Activated CD8-positive, alpha-beta T cell treated with anti-CD3 and anti-CD28 coated beads, Interleukin-2, amount 10 ng/mL, durations not matched to agents 7 days and 5 days (primary cell): ENCODE data around the gene CWC22. TPM values are rescaled to one million over a fixed set of nuclear protein-coding genes. Genes with fewer than 3 reads are reported as not detected.
A peak's percentile ranks its signal among the peaks of the same experiment; 100 is the strongest.
"Not testable (repeated sequence)": the region's sequence is repeated elsewhere in the genome, so short reads cannot be mapped to it uniquely, and the experiment has no call there.

Experiments used
- ATAC-seq: fragments of 150-1000 bp; cut with Tn5 transposase; one replicate; pipeline ENCODE4 v1.10.0; 2021; ENCODE audit warnings: moderate library complexity
- CTCF ChIA-PET: fragments of 350-600 bp; sonication (Branson Sonifier 250); formaldehyde crosslinking; loops from one replicate; lab custom pipeline; 2021; ENCODE audit warnings: antibody characterized with exemption; lab: Charles Lee
- POLR2A ChIA-PET: fragments of 350-600 bp; sonication (Branson Sonifier 250); formaldehyde crosslinking; loops from one replicate; lab custom pipeline; 2021; ENCODE audit warnings: antibody characterized with exemption; lab: Charles Lee
- DNase-seq: peaks from one replicate; pipeline ENCODE4 v3.0.0-alpha.2; 2020
- H3K27ac Mint-ChIP-seq: one replicate; pipeline ENCODE4 v1.8.0; 2021; ENCODE audit warnings: mild to moderate bottlenecking, mixed read lengths
- H3K27me3 Mint-ChIP-seq: one replicate; pipeline ENCODE4 v1.8.0; 2021; ENCODE audit warnings: low read depth, mixed read lengths
- H3K36me3 Mint-ChIP-seq: one replicate; pipeline ENCODE4 v1.8.0; 2021; ENCODE audit warnings: low read depth, mixed read lengths
- H3K4me1 Mint-ChIP-seq: one replicate; pipeline ENCODE4 v1.8.0; 2021; ENCODE audit warnings: low read depth, mixed read lengths
- H3K4me3 Mint-ChIP-seq: one replicate; pipeline ENCODE4 v1.8.0; 2021; ENCODE audit warnings: mild to moderate bottlenecking, mixed read lengths
- H3K9me3 Mint-ChIP-seq: one replicate; pipeline ENCODE4 v1.8.0; 2022; ENCODE audit warnings: mixed read lengths; ENCODE audit not compliant: insufficient read depth
- total RNA-seq, 2 experiments: library from RNA; stranded (reverse); gene quantifications; one replicate each; pipeline ENCODE4 v1.2.3, GENCODE V29; 2021

CWC22 gene
- total RNA-seq, 2 experiments from 2014 or later, result 20.0 to 20.6 TPM

DNA sequence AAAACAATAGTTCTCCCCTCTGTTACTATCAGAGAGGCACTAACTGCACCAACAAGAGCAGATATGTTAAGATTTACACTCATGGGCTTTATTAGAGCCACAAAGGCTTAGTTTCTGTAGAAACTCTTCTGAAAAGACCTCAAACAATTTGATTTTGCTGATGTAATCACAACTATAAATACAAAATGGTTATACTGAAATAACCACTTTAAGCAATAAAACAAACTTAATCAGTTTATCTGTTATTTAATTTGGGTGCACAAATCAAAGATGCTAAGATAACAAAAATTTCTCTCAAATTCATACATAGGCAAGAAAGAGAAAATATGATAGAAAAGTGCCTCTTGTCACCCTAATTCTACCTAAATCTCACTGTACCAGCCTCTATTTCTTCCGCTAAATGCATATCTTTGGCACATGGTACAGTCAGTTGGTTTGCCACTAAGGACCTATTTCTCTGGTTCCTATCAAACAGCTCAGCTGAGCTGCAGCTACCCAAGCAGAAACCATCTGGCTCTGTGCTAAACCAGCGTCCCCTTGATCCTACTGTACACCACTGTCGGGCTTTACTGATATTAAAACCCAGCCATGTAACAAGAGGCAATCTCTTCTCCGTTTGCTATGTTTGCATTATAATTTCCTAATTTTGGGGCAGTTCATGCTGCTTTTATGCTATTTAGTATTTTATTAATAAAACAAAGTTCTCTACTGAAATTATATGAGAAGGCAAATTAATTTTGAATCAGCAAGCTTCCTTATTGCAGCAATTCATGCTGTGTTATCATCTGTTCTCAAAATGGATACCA, 60.1 kb downstream of the CWC22 start:
- Mint-ChIP-seq H3K4me3 (no peak overlapping the region), H3K4me1 (no peaks in the 10 kb centered on the region), H3K27me3 (no peaks in the 10 kb centered on the region), H3K9me3 (no peaks in the 10 kb centered on the region), H3K27ac (no peak overlapping the region), H3K36me3 (peaks cover 37% of the 10 kb centered on the region)
- ATAC-seq (no peak), DNase-seq (no peak)
- CTCF ChIA-PET, result interaction anchor here (1.6 kb wide), 1 partner anchor 11 kb away, joined by 4 read pairs; no protein-coding TSS in a partner anchor
- POLR2A ChIA-PET, result interaction anchor here (0.8 kb wide), 1 partner anchor 59 kb away, joined by 3 read pairs; no protein-coding TSS in a partner anchor

DNA sequence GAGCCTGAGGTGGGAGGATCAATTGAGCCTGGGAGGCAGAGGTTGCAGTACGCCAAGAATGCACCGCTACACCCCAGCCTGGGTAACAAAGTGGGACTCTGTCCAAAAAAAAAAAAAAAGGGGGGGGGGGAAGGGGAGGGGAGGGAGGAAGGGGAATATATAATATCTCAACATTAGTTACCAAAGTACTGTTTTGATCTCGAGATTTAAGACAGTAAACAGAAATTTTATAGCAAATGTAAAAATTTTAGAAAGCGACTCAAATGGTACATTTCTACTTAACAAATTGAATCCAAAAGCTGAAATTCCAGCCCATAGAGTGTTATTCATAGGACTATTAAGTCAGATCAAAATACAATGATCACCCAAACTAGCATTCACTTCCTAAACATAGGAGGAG, 60.8 kb downstream of the CWC22 start:
- no peaks in the 10 kb centered on the region for H3K9me3 Mint-ChIP-seq
- no peak for ATAC-seq

DNA sequence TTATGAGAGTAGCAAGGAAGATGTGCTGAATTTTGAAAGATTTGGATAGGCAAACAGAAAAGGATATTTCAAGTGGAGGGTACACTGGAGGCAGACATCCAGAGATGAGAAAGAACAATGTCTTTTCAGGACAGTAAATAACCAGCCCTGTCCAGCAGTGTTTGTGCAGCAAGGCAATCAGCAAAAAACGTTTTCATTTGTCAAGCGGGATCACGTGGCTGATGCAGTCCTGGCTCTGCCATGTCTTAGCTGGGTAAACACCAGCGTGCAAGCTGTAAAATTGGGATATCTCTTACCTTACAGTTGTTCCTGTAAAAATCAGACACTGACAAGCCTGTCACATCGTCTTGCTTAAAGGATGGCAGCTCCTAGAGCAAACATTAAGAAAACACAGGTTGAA, 67.8 kb downstream of the CWC22 start:
- Mint-ChIP-seq H3K27me3 (no peaks in the 10 kb centered on the region), H3K36me3 (peaks cover 1% of the 10 kb centered on the region), H3K4me1 (no peaks in the 10 kb centered on the region), H3K4me3 (no peak overlapping the region), H3K27ac (no peak overlapping the region), H3K9me3 (no peaks in the 10 kb centered on the region)
- DNase-seq, result no peak
- POLR2A ChIA-PET, result no interaction called here
- no peak for ATAC-seq
- CTCF ChIA-PET, result no interaction called here

More for the DNA sequence above, 60.8 kb downstream of the CWC22 start:
- Mint-ChIP-seq H3K36me3 (peaks cover 32% of the 10 kb centered on the region), H3K4me1 (no peaks in the 10 kb centered on the region), H3K27me3 (no peaks in the 10 kb centered on the region), H3K4me3 (no peak overlapping the region), H3K27ac (no peak overlapping the region)
- ChIA-PET POLR2A (no interaction called here), CTCF (no interaction called here)
- no peak for DNase-seq

DNA sequence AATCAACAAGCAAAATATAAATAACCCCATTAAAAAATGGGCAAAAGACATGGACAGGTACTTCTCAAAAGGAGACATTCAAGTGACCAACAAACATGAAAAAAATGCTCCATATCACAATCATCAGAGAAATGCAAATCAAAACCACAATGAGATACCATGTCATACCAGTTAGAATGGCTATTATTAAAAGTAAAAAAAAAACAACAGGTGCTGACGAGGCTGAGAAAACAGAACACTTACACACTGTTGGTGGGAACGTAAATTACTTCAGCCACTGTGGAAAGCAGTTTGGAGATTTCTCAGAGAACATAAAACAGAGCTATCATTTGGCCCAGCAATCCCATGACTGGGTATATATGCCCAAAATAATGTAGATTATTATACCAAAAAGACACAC, 69.1 kb downstream of the CWC22 start:
- H3K9me3 Mint-ChIP-seq, result no peaks in the 10 kb centered on the region
- H3K36me3 Mint-ChIP-seq, result no peaks in the 10 kb centered on the region
- ATAC-seq (no peak), DNase-seq (no peak)
- H3K27ac Mint-ChIP-seq, result no peak overlapping the region
- H3K4me1 Mint-ChIP-seq, result no peaks in the 10 kb centered on the region
- POLR2A ChIA-PET, result no interaction called here
- no peak overlapping the region for H3K4me3 Mint-ChIP-seq
- CTCF ChIA-PET, result no interaction called here
- no peaks in the 10 kb centered on the region for H3K27me3 Mint-ChIP-seq

DNA sequence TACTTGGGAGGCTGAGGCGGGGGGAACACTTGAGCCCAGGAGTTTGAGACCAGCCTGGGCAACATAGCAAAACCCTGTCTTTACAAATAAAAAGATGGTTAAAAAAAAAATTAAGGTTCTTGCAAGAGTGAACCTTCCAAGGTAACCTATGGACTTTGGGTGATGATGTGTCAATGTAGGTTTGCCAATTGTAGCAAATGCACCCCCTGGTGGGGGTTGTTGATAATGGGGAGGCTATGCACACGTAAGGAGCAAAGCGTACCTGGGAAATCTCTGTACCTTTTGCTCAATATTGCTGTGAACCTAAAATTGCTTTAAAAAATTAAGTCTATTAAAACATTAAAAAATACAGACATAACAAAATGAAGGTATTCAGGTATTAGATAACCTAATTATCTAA, 70.4 kb downstream of the CWC22 start:
- no peaks in the 10 kb centered on the region for H3K27me3 Mint-ChIP-seq
- ChIA-PET CTCF (interaction anchor here (0.6 to 1.6 kb wide), 8 partner anchors 9 to 69 kb away, joined by 3 to 5 read pairs (median 4); no protein-coding TSS in a partner anchor), POLR2A (no interaction called here)
- no peak for ATAC-seq
- H3K36me3 Mint-ChIP-seq, result no peaks in the 10 kb centered on the region
- peak; percentile 46 for DNase-seq
- H3K4me3 Mint-ChIP-seq, result no peak overlapping the region
- H3K9me3 Mint-ChIP-seq, result no peaks in the 10 kb centered on the region
- H3K4me1 Mint-ChIP-seq, result no peaks in the 10 kb centered on the region
- H3K27ac Mint-ChIP-seq, result no peak overlapping the region

DNA sequence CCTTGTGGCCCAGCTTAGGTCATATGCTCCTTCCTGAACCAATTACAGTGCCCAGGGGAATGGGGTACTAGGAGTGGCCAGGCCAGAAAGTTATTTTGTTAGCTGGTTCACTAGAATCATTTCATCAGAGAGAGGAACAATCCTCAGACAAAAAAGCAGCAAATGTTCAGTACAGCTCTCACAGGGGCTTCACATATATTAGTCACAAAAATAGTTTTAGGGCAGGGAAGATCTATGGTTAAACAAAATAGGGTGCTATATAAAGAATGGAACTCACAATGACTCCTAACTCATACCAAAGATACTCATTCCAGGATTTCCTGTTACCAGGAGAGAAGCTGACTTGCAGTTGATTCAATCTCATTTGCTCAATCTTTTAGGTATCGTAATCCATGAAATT, 71.0 kb downstream of the CWC22 start:
- ChIA-PET POLR2A (no interaction called here), CTCF (interaction anchor here (1.1 to 1.6 kb wide), 7 partner anchors 9 to 33 kb away, joined by 3 to 5 read pairs (median 4); no protein-coding TSS in a partner anchor)
- ATAC-seq (no peak), DNase-seq (no peak)
- Mint-ChIP-seq H3K4me3 (no peak overlapping the region), H3K36me3 (no peaks in the 10 kb centered on the region), H3K4me1 (no peaks in the 10 kb centered on the region), H3K27me3 (no peaks in the 10 kb centered on the region), H3K27ac (no peak overlapping the region), H3K9me3 (no peaks in the 10 kb centered on the region)

DNA sequence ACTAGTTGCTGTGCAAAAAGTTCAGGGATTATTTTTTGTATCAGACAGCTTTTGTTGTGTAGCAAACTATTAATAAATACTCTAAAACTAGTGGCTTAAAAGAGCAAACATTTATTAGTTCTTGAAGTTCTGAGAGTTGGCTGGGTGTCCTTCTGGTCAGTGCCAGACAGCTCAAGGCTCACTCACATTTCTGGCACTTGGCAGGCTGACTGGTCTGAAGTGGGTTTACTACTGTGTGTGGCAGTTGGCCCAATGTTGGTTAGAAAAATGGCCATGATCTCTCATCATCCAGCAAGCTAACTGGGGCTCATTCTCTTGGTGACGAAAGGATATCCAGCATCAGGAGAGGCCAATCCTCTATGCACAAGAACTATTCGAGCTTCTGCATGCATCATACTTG, 74.3 kb downstream of the CWC22 start:
- no peaks in the 10 kb centered on the region for H3K36me3 Mint-ChIP-seq
- POLR2A ChIA-PET, result no interaction called here
- ATAC-seq (no peak), DNase-seq (no peak)
- no peaks in the 10 kb centered on the region for H3K27me3 Mint-ChIP-seq
- H3K4me3 Mint-ChIP-seq, result no peak overlapping the region
- CTCF ChIA-PET, result no interaction called here
- H3K9me3 Mint-ChIP-seq, result peaks cover 10% of the 10 kb centered on the region
- no peak overlapping the region for H3K27ac Mint-ChIP-seq
- H3K4me1 Mint-ChIP-seq, result no peaks in the 10 kb centered on the region

DNA sequence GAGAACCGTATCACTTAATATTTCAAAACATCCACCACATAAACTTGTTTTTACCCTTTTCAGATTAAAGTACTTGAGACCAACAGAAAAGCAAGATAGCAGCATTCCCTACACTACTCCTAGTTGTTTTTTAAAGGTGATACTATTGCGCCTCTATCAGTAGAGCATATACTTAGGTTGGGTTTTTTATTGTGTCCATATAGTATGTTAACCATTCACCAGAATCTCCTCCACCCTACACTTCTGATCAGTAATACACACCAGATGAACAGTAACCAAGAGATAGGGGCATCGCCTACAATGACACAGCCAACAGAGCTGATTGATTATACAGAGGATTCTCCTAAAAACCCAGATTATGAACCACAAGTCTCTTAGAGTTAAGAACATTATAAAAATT, 75.6 kb downstream of the CWC22 start:
- Mint-ChIP-seq H3K9me3 (peaks cover 10% of the 10 kb centered on the region), H3K4me3 (no peak overlapping the region), H3K4me1 (no peaks in the 10 kb centered on the region), H3K27me3 (no peaks in the 10 kb centered on the region), H3K27ac (no peak overlapping the region), H3K36me3 (no peaks in the 10 kb centered on the region)
- ChIA-PET POLR2A (no interaction called here), CTCF (no interaction called here)
- no peak for ATAC-seq
- no peak for DNase-seq

DNA sequence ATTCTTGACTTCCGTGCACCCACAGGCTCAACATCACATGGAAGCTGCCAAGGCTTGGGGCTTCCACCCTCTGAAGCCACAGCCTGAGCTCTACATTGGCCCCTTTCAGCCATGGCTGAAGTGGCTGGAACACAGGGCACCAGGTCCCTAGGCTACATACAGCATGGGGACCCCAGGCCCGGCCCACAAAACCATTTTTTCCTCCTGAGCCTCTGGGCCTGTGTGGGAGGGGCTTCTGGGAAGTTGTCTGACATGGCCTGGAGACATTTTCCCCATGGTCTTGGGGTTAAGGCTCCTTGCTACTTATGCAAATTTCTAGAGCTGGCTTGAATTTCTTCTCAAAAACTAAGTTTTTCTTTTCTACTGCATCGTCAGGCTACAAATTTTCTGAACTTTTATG, 77.1 kb downstream of the CWC22 start:
- H3K4me1 Mint-ChIP-seq, DNase-seq, H3K4me3 Mint-ChIP-seq, ATAC-seq, H3K36me3 Mint-ChIP-seq, H3K27me3 Mint-ChIP-seq, CTCF ChIA-PET, H3K27ac Mint-ChIP-seq, POLR2A ChIA-PET: not testable (repeated sequence)
- H3K9me3 Mint-ChIP-seq, result peaks cover 10% of the 10 kb centered on the region

DNA sequence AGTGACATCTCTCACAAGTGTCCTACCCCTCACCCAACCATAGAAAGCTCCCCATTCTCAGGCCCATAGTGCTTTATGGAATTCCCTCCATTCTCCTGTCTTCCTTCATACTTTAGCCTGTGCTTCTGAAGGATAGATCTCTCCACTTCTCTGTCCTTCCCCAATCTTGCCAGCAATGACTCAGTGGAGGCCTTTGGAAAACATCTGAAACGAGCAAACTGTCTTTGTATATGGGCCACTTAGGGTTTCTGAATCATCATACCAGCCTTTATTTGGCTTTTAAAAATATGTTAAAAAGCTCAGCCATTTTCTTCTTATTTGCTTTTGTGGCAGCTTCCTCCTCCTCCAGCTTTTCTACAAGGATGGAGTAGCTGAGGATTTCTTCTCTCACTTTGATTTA, 80.1 kb downstream of the CWC22 start:
- ATAC-seq (no peak), DNase-seq (no peak)
- ChIA-PET CTCF (interaction anchor here (1.0 kb wide), 1 partner anchor 9 kb away, joined by 5 read pairs; no protein-coding TSS in a partner anchor), POLR2A (no interaction called here)
- Mint-ChIP-seq H3K4me1 (no peaks in the 10 kb centered on the region), H3K27me3 (no peaks in the 10 kb centered on the region), H3K36me3 (no peaks in the 10 kb centered on the region), H3K4me3 (no peak overlapping the region), H3K9me3 (peaks cover 10% of the 10 kb centered on the region), H3K27ac (no peak overlapping the region)

DNA sequence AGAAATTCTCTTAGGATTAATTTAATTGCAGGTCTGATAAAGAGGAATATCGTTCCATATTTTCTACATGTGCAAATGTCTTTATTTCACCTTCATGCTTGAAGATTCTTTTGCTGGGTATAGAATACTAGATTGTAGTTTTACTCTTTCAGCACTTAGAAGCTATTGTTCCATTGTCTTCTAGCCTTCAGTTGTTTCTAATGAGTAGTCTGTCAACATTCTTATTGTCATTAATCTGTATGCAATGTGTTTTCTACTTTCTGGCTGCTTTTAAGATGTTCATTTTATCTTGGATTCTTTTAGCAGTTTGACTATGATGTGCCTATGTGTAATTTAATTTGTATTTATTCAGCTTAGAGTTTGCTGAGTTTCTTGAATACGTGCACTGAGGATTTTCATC, 81.4 kb downstream of the CWC22 start:
- ChIA-PET CTCF (interaction anchor here (0.8 kb wide), 1 partner anchor 11 kb away, joined by 3 read pairs; no protein-coding TSS in a partner anchor), POLR2A (no interaction called here)
- Mint-ChIP-seq H3K4me3 (no peak overlapping the region), H3K9me3 (peaks cover 10% of the 10 kb centered on the region), H3K36me3 (no peaks in the 10 kb centered on the region), H3K27me3 (no peaks in the 10 kb centered on the region), H3K27ac (no peak overlapping the region), H3K4me1 (no peaks in the 10 kb centered on the region)
- no peak for ATAC-seq
- DNase-seq, result no peak

DNA sequence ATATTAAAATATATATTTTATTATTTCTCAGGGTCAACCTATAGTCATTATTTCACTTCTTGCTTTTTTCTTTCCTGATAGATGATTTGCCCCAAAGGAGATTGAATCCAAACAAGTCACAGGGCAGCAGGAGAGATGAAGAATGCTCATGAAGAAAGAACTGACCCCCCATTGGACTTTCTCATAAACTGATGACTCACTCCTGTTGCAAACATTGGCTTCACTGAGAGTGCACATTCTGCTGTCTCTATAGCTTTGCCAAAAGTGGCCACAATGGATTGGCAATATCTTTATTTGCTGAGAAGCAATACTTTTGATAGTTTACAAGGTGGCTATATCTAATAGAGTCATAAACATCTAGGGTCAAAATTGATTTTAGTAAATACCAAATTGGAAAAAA, 89.8 kb downstream of the CWC22 start:
- DNase-seq, result no peak
- POLR2A ChIA-PET, result no interaction called here
- H3K36me3 Mint-ChIP-seq, result no peaks in the 10 kb centered on the region
- ATAC-seq, result no peak
- CTCF ChIA-PET, result no interaction called here
- H3K27me3 Mint-ChIP-seq, result no peaks in the 10 kb centered on the region
- no peaks in the 10 kb centered on the region for H3K9me3 Mint-ChIP-seq
- no peak overlapping the region for H3K4me3 Mint-ChIP-seq
- H3K4me1 Mint-ChIP-seq, result no peaks in the 10 kb centered on the region
- H3K27ac Mint-ChIP-seq, result no peak overlapping the region
